GM19043 (cell line): Measurements from ENCODE around the gene DHPS.
"Not testable (repeated sequence)": the region's sequence is repeated elsewhere in the genome, so short reads cannot be mapped to it uniquely, and the experiment has no call there.

Experiments
- ATAC-seq: cut with Tn5 transposase; IDR thresholded peaks from one replicate; pipeline ENCODE4 v1.9.1; 2021; ENCODE audit warnings: low read depth; ENCODE audit not compliant: unreplicated experiment

The DHPS gene

DNA sequence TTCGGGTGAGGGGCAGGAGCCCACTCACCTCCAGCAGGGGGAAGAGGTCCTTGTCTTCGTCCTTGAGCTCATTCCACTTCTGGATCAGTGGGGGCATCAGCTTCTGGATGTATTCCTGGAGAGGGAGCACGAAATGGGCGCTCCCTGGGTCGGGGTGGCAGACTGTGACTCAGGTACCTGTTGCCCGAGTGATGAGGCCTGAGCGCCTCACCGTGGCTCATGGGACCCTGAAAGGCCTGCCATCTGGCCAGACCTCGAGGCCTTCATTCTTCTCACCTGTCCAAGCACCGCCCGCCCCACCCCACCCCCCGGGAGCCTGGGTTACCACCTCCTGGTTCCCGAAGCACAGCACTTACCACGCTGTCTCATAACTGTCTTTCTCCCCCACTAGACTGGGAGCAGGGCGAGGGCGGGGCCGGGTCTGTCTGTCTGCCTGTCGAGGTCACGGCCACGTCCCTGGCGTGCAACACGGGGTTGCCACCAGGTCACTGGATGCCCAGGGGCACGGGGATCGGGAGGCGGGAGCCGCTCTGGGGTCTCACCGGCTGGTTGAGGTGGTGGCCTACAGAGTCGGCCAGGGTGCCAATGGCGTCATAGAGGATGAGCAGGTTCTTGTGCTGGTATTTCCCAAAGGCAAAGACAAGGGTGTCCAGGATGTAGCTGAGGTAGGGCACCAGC is 24.1 kb upstream of the DHPS start:
- ATAC-seq = no peak

DNA sequence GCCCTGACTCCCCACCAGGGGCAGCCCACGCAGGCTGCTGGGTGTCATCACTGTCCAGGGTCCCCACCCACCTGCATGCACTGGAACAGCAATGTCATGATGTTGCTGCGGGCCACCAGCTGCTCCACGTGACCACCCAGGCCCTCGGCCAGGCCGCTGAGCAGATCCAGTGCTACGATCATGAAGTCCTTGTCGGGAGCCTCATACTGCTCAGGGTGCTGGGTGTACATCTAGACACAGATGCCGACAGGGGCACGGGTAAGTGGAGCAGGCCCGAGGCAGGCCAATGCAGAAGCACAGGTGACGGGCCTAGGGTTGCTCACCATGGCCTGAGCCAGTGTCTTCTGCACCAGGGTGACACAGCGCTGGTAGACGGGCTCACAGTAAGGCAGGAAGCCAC is 23.5 kb upstream of the DHPS start:
- ATAC-seq = no peak

DNA sequence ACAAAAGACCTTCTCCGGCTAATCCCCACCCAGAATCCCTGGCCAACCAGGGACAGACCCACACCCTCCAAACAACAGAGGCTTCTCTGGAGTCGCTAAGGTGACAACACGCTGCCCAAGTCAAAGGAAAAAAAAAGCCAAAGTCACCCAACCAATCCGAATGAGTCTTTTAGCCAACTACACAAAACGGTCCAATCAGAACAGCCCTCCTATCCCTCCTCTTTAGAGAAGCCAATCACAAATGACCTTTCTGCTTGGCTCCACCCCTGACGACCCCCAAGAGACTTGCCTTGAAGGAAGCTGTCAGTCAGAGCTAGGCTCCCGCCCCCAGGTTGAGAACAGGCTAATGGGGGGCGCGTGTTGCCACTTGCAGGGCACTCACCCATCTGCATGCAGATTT is 21.4 kb upstream of the DHPS start:
- ATAC-seq = no peak

DNA sequence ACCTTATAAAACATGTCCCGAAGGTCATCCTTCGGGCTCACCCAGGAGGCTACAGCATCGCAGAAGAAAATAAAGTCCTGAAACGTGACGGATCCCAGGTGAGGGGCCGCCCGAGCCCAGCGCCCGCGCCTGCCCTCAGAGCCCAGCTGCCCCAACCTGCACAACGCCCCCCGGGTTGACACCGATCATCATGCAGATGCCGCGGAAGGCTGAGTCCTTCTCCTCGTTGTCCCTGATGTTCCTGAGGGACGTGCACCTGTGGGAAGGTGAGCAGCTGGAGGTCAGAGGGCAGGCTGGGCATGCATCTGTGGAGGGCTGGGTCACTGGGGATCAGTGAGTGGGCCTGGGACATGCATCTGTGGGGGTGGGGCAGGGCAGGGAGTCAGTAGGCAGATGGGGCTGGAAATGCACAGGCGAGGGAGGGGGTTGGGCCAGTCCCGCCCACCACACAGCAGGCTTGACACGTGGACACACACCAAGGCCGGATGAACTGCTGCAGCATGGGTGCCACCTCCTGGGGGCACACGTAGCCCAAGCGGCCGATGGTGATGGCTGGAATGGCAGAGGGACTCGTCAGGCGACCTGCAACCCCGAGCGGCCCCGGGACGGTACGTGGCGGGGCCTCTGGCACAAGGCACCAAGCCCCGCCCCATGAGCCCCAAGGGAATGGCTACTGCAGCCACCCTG is 20.1 kb upstream of the DHPS start:
- no peak for ATAC-seq

DNA sequence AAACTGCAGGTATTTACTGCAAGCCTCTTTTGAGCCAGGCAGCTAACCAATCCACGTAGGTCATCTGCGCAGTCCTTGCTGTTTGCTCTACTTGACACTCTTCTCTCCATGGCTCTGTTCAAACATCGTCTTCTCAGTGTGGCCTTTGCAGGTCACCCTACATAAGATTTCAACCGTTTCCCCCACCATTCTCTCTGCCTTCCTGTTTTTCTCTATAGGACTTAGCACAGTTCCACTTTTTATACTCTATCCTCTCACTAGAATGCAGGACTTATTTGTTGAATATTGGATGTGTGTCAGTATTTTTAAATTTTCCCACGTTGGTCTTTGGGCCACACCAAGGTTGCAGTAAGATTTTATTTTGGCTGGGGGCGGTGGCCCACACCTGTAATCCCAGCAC is 16.5 kb upstream of the DHPS start:
- ATAC-seq = no peak

DNA sequence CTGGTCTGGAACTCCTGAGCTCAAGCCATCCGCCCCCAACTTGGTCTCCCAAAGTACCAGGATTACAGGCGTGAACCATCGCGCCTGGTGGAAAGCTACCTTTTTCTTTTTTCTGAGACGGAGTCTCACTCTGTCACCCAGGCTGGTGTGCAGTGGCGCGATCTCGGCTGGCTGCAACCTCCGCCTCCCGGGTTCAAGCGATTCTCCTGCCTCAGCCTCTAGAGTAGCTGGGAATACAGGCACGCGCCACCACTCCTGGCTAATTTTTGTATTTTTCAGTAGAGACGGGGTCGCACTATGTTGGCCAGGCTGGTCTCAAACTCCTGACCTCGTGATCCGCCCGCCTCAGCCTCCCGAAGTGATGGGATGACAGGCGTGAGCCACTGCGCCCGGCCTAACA is 15.7 kb upstream of the DHPS start:
- not testable (repeated sequence) for ATAC-seq

DNA sequence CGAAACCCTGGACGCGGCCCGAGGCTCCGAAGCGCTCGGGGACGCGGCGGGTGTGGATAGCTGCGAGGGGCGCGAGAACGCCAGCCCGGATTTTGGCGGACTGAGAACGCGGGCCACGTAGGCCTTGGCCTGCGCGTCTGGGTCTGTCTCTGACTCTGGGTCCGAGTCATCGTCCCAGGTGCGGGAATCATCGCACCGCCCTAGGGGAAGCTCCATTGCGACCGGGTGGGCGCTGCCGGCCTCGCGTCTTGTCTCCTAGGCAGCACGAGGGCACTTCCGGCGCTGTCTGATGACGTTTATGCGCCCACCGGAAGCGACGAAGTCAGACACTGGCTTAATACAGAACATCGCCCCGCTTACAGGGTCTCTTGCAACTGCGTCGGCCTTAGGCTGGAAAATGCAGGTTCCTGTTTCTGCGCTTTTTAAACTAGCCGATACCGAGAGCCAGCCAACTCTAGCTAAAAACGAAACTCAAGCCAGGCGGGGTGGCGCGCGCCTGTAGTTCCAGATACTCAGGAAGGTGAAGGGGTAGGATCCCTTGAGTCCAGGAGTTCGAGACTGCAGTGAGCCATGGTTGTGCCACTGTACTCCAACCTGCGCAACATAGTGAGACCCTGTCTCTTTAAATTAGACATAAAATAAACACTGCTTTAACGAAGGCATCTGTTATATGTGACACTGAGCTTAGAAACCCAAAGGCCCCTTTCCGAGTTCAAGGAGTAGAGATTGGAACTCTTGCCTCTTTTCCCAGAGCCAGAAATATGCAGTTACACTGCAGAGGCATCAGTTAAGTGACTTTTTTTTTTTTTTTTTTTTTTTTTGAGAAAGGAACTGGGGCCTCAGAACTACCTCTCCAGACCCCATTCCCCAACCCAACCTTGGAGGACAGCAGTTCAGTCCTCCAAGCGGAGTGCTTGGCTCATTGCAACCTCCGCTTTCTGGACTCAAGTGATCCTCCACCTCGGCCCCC is 15.0 kb upstream of the DHPS start, which contains the start of gene FBXW9:
FBXW9 (minus strand) TSS at position 266 of the 970 bp plus-strand sequence; CDS start at position 216, 50 bp downstream.
- ATAC-seq = peak; percentile 75

DNA sequence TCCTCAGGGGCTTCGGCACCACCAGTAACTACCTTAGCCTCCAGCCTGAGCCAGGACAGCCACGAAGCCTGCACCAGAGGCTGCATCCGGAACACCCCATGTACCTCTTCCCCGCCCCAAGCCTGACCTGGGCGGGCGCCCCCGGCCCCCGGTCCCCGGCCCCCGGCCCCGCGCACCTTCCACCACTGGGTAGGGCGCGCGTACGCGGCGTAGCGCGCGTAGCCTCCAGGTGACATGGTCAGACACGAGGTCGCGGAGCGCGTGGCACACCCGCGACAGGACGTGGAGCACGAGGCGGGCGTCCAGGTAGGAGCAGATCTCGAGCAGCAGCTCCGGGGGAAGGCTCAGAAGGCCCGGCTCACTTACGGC is 14.3 kb upstream of the DHPS start:
- no peak for ATAC-seq

DNA sequence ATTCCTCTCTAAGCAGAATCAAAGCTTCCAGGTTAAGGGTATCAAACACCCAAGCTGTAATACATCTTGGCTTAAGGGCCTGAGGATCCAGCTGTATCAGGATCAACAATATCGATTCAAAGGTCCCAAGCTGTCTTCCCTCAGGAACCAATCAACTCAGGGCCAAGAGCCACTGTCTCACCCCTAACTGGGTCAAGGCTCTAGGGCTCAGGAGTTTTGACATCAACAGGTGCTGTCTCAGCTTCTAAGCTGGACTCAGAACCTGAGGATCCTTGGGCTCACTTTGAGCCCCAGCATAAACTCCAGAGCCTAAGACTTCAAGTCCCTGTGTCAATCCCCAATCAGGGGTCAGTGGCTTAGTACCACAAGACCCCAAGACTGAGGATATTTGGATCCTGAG is 13.8 kb upstream of the DHPS start:
- no peak for ATAC-seq

DNA sequence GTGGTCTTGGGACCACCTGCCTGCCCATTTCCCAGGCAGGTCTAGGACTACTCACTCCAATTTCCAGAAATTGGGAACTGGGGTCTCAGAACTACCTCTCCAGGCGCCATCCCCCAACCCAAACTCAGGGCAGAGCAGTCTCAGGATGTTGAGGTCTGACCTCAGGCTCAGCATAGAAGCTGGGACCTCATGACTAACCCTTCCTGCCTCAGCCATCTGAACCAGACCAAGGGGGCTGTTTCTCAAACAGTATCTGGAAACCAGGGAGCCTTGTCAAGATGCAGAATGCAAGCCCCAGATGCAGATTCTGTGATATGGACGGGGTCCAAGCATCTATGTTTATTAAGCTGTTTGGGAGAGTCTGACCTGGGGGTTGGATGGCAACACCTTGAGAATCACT is 13.4 kb upstream of the DHPS start:
- ATAC-seq = no peak

DNA sequence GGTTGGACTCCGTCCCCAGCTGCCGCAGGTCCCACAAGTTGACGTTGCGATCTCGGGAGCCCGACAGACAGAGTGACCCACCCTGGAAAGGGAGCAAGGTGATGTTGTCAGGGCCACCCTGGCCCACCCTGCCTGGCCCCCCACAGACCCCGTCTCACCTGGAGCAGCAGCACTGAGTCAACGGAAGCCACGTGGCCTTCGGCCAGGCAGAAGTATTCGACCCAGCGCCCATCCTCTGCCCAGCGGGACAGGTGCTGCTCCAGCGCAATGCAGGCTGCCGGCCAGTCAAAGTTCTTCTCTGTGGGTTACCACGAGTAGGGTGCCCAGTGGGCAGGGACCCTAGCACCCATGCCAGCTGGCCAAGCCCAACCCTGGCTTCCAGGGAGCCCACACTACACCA is 13.0 kb upstream of the DHPS start:
- ATAC-seq = no peak

DNA sequence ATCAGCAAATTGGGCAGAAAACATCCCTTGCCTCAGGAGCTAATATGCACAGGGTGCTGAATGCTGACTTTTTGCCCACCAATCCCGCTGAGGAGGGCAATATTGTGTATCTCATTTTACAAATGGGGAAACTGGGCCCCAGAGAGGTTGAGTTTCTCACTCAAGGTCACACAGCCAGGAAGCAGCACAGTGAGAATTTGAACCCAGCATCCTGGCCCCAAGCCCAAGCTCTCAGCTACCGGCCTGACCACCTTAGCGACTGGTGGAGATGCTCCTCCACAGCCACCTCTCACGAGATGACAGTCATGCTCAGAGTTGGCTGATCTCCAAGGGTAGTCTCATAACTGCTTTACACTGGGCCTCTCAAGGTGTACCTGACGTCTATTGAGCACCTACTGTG is 11.3 kb upstream of the DHPS start:
- ATAC-seq = no peak

DNA sequence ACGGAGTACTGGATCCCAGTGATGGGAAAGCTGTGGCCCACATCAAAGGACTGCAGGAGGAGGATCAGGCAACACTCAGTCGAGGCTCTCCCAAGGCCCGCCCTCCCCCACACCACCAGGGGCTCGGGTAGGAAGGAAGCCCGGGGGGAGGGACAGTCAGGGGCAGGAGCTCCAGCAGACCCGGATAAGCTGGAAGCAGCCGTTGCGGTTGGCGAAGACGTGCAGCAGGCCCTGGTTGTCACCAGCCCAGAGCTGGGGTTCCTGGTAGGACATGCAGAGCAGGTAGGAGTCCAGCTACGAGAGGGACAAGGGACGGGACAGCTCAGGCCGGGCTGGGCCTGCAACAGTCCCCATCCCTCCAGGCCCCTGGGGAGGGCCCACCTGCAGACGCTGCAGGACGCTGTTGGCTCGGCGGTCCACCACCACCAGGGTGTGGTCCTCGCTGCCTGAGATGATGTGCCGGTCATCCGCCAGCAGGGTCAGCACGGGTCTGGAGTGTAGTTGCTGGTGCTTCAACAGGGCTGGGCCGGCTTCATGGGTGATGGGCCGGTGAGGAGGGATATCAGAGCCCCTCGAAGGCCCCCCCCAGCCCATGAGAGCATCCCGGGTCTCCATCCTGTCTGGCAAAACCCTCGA is 8.0 kb upstream of the DHPS start:
- no peak for ATAC-seq

DNA sequence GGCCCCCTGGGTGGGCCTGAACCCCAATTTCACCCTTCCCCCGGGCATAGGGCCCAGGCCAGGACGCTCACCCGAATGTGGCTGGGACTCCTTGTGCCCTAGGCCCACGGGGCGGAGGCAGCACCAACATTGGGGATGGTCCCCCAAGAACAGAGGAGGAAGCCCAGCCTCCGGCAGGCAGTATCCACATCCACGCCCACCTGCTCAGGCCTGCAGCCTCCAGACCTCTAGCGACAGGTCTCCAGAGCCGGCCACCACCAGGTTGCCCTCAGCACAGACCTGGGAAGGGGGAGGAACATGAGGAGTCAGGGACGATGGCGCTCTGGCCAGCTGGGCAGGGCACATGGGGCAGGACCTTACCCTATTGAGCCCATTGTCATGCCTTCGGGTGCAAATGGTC is 7.3 kb upstream of the DHPS start:
- no peak for ATAC-seq

DNA sequence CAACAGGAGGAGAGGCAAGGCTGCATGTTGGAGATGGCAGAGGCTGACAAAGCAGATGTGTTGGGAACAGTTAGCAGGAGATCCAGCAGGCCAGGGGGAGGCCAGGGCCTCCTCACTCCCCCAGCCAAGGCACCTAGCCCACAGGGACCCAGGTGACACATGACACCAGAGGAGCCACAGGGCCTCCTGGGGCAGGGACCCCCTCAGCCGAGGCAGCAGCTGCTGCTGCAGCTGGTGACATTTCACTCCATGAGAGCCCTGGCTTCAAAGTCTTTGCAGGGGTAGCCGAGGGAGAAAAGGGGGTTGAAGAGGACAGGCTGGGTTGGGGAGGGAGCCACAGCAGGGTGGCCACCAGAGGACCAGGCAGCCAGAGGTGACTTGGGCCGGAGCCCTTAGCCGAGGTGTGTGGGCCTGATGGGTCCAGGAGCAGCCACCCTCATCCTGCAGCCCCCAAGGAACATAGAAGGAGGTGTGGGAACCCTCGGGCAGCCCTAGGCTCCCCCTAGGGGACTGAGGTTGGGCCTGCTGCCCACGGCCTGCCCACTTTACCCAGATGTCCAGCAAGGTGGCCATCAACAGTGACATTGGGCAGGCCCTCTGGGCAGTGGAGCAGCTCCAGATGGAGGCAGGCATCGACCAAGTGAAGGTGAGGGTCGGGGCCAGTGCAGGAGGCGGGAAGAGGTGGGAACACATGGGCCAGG is 6.0 kb upstream of the DHPS start, which contains the start of gene GNG14:
GNG14 (plus strand) TSS at position 503 of the 701 bp plus-strand sequence; CDS start at position 554, 51 bp downstream.
- ATAC-seq = no peak

DNA sequence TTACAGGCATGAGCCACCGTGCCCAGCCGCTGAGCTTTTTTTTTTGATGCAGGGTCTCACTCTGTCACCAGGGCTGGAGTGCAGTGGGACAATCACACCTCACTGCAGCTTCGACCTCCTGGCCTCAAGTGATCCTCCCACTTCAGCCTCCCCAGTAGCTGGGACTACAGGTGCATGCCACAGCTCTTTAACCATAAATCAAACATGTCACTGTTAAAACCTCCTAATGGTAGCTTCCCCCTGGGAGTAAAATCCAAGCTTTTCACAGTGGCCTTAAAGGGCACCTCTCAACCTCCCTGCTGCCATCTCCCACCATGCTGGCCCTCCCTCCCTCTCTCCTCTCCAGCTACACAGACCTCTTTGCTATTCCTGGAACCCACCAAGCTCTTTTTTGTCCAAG is 4.2 kb upstream of the DHPS start:
- ATAC-seq = no peak

DNA sequence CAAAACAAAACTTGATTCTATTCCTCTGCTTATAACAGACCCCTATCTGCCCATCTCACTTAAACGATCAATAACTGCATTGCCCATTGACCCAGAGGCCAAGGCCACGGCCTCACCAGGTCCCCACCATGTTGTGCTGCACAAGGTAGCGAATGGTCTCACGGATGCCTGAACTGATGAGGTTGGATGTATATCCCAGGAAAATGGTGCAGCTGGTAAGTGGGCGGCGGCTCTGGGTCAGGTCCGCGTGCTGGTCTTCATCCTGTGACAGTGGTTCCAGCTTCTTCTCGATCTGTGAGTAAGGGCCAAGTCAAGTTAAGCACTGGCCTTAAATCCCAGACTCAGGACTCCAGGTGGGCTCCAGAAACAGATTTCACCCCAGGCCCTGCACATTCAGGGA is 1.6 kb downstream of the DHPS start:
- no peak for ATAC-seq

DNA sequence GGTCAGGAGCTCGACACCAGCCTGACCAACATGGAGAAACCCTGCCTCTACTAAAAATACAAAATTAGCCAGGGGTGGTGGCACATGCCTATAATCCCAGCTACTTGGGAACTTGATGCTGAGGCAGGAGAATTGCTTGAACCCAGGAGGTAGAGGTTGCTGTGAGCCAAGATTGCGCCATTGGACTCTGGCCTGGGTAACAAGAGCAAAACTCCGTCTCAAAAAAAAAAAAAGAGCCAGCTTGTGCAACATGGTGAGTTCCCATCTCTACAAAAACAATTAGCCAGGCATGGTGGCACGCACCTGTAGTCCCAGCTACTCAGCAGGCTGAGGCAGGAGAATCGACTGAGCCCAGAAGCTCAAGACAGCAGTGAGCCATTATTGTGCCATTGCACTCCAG is 3.6 kb downstream of the DHPS start:
- ATAC-seq = not testable (repeated sequence)

DNA sequence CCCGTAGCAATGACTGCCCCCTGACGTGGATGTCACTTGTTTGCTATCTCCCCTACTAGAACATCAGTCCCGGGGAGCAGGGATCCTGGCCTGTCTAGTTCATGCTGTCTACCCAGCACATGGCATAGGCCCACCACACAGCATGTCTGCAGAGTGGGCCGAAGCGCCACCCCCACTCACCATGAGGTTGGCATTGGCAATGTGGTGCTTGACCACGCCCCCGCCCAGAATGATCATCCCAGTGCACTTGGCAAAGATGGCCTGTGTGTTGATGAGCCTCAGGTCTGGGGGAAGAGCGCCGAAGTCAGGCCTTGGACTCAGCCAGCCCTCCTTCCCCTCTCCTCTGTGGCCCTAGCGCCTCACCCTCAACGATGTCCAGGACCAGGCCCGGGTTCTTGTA is 4.8 kb downstream of the DHPS start:
- no peak for ATAC-seq

DNA sequence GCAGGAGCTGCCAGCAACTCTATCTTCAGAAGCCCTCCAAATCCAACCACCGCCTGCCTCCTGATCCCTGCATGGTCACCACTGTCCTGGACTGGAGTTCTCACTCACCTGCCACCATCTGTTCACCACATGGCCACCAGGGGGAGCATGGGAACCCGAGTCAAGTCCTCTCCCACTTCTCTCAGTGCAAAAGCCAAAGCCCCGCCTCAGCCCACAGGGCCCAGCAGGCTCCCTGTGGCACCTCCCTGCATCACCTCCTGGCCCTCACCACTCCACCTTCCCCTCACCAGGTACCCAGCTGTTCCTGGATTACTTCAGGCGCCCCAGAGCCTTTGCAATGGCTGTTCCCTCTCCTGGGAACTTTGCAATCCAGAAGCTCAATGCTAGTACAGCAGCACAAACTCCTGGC is 5.3 kb downstream of the DHPS start:
- no peak for ATAC-seq
